PC-3 (cell line): ENCODE measurements around the gene MTMR4.

ENCODE experiments used
- CTCF ChIP-seq: fragments of 300-600 bp; sonication (generic); conservative IDR thresholded peaks from 2 replicates; pipeline ENCODE4 v1.5.1; 2017; ENCODE audit warnings: antibody characterized with exemption, low read depth, mild to moderate bottlenecking, low read length
- EZH2 ChIP-seq: fragments of 300-600 bp; sonication (generic); IDR thresholded peaks from one replicate; pipeline ENCODE4 v1.6.1; 2017; ENCODE audit warnings: antibody characterized with exemption, mild to moderate bottlenecking, low read length; ENCODE audit not compliant: unreplicated experiment
- EZH2phosphoT487 ChIP-seq: fragments of 300-600 bp; sonication (generic); IDR thresholded peaks from 2 replicates; pipeline ENCODE4 v1.6.1; 2018; ENCODE audit warnings: mild to moderate bottlenecking, antibody characterized with exemption, low read length, borderline replicate concordance

- peak; percentile 56 for TF ChIP-seq CTCF
- no peak for TF ChIP-seq EZH2
- TF ChIP-seq EZH2phosphoT487 = no peak
Observed at GRCh38 chr17:58541249-58541648, 26.8 kb upstream of the MTMR4 start.
